PC-9 (cell line): ENCODE data around the gene ZCCHC14. TPM values are rescaled to one million over a fixed set of nuclear protein-coding genes. Genes with fewer than 3 reads are reported as not detected.
"Not testable (repeated sequence)": the region's sequence is repeated elsewhere in the genome, so short reads cannot be mapped to it uniquely, and the experiment has no call there.

Source experiments
- BruUV-seq: library from RNA; stranded (reverse); fragments of 400-500 nt; replicated peaks from 2 replicates; lab custom pipeline; 2021; lab: Mats Ljungman, UMichigan
- CTCF ChIA-PET: fragments of 300-600 bp; sonication (Branson Sonifier 250); formaldehyde crosslinking; loops from one replicate; lab custom pipeline; 2022; ENCODE audit warnings: antibody characterized with exemption; lab: Charles Lee
- POLR2A ChIA-PET: fragments of 300-600 bp; sonication (Branson Sonifier 250); formaldehyde crosslinking; loops from one replicate; lab custom pipeline; 2022; ENCODE audit warnings: antibody characterized with exemption; ENCODE audit not compliant: unreplicated experiment; lab: Charles Lee
- DNase-seq, 2 experiments: peaks; one replicate each; pipeline versions ENCODE4 v3.0.0 to v3.0.0-alpha.2; 2015 to 2022; ENCODE audit warnings: mixed read lengths in 1 of 2
- H2AFZ ChIP-seq: fragments of 200-600 bp; sonication (generic); 2 replicates; pipeline ENCODE4 v1.8.1; 2017; ENCODE audit warnings: antibody characterized with exemption
- H3F3A ChIP-seq: fragments of 200-600 bp; sonication (generic); 2 replicates; pipeline ENCODE4 v1.8.1; 2017; ENCODE audit warnings: antibody characterized with exemption, mild to moderate bottlenecking, low read depth; ENCODE audit not compliant: insufficient read depth
- H3K27ac ChIP-seq: fragments of 200-600 bp; sonication (generic); 2 replicates; pipeline ENCODE4 v1.6.1; 2016; ENCODE audit warnings: mixed run types
- H3K27me3 ChIP-seq: fragments of 200-600 bp; sonication (generic); 2 replicates; pipeline ENCODE4 v1.6.1; 2016; ENCODE audit warnings: low read depth, mixed run types; ENCODE audit not compliant: insufficient read depth
- H3K36me3 ChIP-seq: fragments of 200-600 bp; sonication (generic); 2 replicates; pipeline ENCODE4 v1.6.1; 2016; ENCODE audit warnings: low read depth, mixed run types
- H3K4me1 ChIP-seq: fragments of 200-600 bp; sonication (generic); replicated peaks from 2 replicates; pipeline ENCODE4 v1.6.1; 2016; ENCODE audit warnings: mixed run types; ENCODE audit not compliant: insufficient read depth
- H3K4me2 ChIP-seq: fragments of 200-600 bp; sonication (generic); 2 replicates; pipeline ENCODE4 v1.6.1; 2017; ENCODE audit warnings: mixed run types
- H3K4me3 ChIP-seq: fragments of 200-600 bp; sonication (generic); 2 replicates; pipeline ENCODE4 v1.6.1; 2016; ENCODE audit warnings: mixed run types
- H3K79me2 ChIP-seq: fragments of 200-600 bp; sonication (generic); 2 replicates; pipeline ENCODE4 v1.6.1; 2017; ENCODE audit warnings: low read depth, mixed run types
- H3K9me2 ChIP-seq: fragments of 200-600 bp; sonication (generic); 2 replicates; pipeline ENCODE4 v1.8.1; 2017; ENCODE audit warnings: mild to moderate bottlenecking; ENCODE audit not compliant: insufficient read depth
- H3K9me3 ChIP-seq: fragments of 200-600 bp; sonication (generic); 2 replicates; pipeline ENCODE4 v1.8.1; 2016; ENCODE audit warnings: low read depth; ENCODE audit not compliant: insufficient read depth
- H4K20me1 ChIP-seq: fragments of 200-600 bp; sonication (generic); 2 replicates; pipeline ENCODE4 v1.8.1; 2017; ENCODE audit not compliant: insufficient read depth
- EZH2 ChIP-seq: fragments of 200-600 bp; sonication (generic); IDR thresholded peaks from 2 replicates; pipeline ENCODE4 v1.8.0; 2017; ENCODE audit warnings: antibody characterized with exemption, low read depth
- intact Hi-C: fragments of 100-400 bp; cut with micrococcal nuclease; formaldehyde crosslinking; loops from one replicate; pipeline ENCODE4 v1.10.0; 2022; ENCODE audit not compliant: unreplicated experiment
- total RNA-seq: library from RNA; stranded (reverse); gene quantifications from 2 replicates; pipeline ENCODE4 v1.2.3, GENCODE V29; 2021
- TF ChIP-seq, protein P1 (sequence below): fragments of 200-600 bp; sonication (generic); conservative IDR thresholded peaks from 2 replicates; pipeline ENCODE4 v1.6.1; 2017; ENCODE audit warnings: mixed run types, antibody characterized with exemption, mild to moderate bottlenecking, moderate library complexity

Gene ZCCHC14
- total RNA-seq, 1 experiment from 2014 or later = 17.9 TPM

DNA sequence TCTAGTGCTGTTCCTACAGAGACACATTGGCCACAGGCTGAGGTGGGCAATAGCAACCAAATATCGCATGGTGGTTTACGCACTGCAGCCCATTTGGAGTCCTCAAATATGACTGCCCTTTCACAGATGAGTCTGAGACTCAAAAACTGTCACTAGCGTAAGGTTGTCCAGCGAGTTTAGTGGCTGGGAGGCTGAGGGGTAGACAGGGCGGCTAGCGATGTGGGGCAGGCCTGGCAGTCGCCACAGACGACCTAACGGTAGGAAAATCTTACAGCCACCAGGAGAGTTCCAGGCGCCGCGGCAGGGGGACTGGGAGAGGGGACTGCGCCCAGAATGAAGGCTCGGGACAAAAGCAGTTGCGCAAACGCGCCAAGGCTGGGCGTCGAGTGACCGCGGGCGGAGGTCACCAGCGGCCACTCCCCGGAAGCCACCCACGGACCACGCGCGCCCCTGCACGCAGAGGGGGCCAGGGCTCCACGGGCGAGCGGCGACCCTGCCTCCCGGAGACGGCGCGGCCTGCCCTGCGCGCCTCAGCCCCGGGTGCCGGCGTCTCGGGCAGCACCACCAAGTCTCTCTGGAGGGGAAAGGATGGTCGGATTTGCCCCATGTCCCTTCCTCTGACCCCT lies 101.4 kb downstream of the ZCCHC14 start:
- POLR2A ChIA-PET = no interaction called here
- peaks cover 33% of the 10 kb centered on the region for H4K20me1 ChIP-seq
- H3K36me3 ChIP-seq = no peaks in the 10 kb centered on the region
- peaks cover 34% of the 10 kb centered on the region for H3K79me2 ChIP-seq
- H3K27ac ChIP-seq = peak overlapping the region; percentile 76
- CTCF ChIA-PET = no interaction called here
- TF ChIP-seq EZH2 = no peak
- TF ChIP-seq, protein P1, sequence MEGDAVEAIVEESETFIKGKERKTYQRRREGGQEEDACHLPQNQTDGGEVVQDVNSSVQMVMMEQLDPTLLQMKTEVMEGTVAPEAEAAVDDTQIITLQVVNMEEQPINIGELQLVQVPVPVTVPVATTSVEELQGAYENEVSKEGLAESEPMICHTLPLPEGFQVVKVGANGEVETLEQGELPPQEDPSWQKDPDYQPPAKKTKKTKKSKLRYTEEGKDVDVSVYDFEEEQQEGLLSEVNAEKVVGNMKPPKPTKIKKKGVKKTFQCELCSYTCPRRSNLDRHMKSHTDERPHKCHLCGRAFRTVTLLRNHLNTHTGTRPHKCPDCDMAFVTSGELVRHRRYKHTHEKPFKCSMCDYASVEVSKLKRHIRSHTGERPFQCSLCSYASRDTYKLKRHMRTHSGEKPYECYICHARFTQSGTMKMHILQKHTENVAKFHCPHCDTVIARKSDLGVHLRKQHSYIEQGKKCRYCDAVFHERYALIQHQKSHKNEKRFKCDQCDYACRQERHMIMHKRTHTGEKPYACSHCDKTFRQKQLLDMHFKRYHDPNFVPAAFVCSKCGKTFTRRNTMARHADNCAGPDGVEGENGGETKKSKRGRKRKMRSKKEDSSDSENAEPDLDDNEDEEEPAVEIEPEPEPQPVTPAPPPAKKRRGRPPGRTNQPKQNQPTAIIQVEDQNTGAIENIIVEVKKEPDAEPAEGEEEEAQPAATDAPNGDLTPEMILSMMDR = no peak
- H3K4me3 ChIP-seq = peak overlapping the region; percentile 71
- peak overlapping the region; percentile 87 for H3K4me2 ChIP-seq
- H3K9me3 ChIP-seq = no peaks in the 10 kb centered on the region
- peak overlapping the region; percentile 70; the same call in 1 of the 2 replicates for H2AFZ ChIP-seq
- no peak for DNase-seq
- BruUV-seq = TSS peak; percentile 79
- H3K9me2 ChIP-seq = no peaks in the 10 kb centered on the region
- peaks cover 24% of the 10 kb centered on the region for H3F3A ChIP-seq
- intact Hi-C loops = loop anchor here (5.0 kb wide), 3 partner anchors 376 to 829 kb away; partner anchors contain the start of genes KLHDC4 and SLC7A5
- no peaks in the 10 kb centered on the region for H3K27me3 ChIP-seq
- peaks cover 39% of the 10 kb centered on the region for H3K4me1 ChIP-seq

DNA sequence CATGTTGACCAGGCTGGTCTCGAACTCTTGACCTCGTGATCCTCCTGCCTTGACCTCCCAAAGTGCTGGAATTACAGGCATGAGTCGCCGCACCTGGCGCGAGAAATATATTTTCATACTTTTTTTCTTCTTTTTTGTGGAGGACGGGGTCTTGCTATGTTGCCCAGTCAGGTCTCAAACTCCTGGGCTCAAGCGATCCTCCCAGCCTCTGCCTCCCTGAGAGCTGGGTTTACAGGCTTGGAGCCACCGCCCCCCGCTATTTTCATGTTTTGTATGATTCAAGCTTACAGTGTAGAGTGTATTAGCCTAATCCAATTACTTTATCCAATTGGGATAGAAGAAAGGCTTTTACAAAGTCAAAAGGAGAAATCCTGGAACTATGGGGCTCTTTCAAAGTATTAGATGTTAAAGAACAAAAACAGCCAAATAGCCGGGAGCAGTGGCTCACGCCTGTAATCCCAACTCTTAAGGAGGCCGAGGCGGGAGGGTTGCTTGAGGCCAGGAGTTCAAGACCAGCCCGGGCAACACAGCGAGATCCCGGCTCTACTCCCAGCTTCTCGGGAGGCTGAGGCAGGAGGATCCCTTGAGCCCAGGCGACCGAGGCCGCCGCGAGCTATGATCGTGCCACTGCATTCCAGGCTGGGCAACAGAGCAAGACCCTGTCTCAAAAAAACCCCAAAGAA lies 102.0 kb downstream of the ZCCHC14 start:
- Histone ChIP-seq H3K4me1 (peaks cover 39% of the 10 kb centered on the region), H3F3A (peaks cover 24% of the 10 kb centered on the region), H3K9me2 (no peaks in the 10 kb centered on the region), H3K79me2 (peaks cover 28% of the 10 kb centered on the region), H3K36me3 (no peaks in the 10 kb centered on the region), H3K27ac (peak overlapping the region; percentile 76), H3K4me3 (peak overlapping the region; percentile 71; the same call in 1 of the 2 replicates), H4K20me1 (peaks cover 28% of the 10 kb centered on the region), H2AFZ (no peak overlapping the region), H3K4me2 (peak overlapping the region; percentile 87), H3K27me3 (no peaks in the 10 kb centered on the region), H3K9me3 (no peaks in the 10 kb centered on the region)
- TF ChIP-seq, protein P1 = no peak
- no peak for TF ChIP-seq EZH2
- intact Hi-C loops = loop anchor here (5.0 kb wide), 3 partner anchors 377 to 828 kb away; partner anchors contain the start of genes KLHDC4 and SLC7A5
- ChIA-PET POLR2A (no interaction called here), CTCF (no interaction called here)
- no peak for DNase-seq
- BruUV-seq = no TSS peak

DNA sequence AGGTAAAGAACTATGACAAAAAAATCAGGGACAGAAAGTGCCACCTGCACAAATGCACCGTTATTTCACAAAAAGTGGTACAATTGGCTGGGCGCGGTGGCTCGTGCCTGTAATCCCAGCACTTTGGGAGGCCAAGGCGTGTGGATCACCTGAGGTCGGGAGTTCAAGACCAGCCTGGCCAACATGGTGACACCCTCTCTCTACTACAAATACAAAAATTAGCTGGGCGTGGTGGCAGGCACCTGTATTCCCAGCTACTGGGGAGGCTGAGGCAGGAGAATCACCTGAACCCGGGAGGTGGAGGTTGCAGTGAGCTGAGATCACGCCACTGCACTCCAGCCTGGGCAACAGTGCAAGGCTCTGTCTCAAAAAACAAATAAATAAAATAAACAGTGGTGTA lies 102.9 kb downstream of the ZCCHC14 start:
- H3K9me3 ChIP-seq, H3K4me3 ChIP-seq, H3K27me3 ChIP-seq, CTCF ChIA-PET, POLR2A ChIA-PET, H3K9me2 ChIP-seq, DNase-seq, H3K4me2 ChIP-seq, H2AFZ ChIP-seq, H3K36me3 ChIP-seq, BruUV-seq: not testable (repeated sequence)
- Histone ChIP-seq H3K79me2 (peaks cover 21% of the 10 kb centered on the region), H3K4me1 (peaks cover 39% of the 10 kb centered on the region), H3K27ac (peak overlapping the region; percentile 83; the same call in 1 of the 2 replicates), H3F3A (peaks cover 28% of the 10 kb centered on the region), H4K20me1 (peaks cover 20% of the 10 kb centered on the region)
- intact Hi-C loops = loop anchor here (5.0 kb wide), 3 partner anchors 377 to 828 kb away; partner anchors contain the start of genes KLHDC4 and SLC7A5
